Stimulated activated CD4-positive, alpha-beta T cell treated with anti-CD3 and anti-CD28 coated beads, Interleukin-15, amount 100 ng/mL, for 48 hours (primary cell): Measurements from ENCODE around the gene CRACR2A.

Experiments
- DNase-seq, 2 donors: peaks; one replicate each; pipeline ENCODE4 v3.0.0-alpha.2; 2020; ENCODE audit warnings: low read depth in 2 of 2

CRACR2A gene

DNA sequence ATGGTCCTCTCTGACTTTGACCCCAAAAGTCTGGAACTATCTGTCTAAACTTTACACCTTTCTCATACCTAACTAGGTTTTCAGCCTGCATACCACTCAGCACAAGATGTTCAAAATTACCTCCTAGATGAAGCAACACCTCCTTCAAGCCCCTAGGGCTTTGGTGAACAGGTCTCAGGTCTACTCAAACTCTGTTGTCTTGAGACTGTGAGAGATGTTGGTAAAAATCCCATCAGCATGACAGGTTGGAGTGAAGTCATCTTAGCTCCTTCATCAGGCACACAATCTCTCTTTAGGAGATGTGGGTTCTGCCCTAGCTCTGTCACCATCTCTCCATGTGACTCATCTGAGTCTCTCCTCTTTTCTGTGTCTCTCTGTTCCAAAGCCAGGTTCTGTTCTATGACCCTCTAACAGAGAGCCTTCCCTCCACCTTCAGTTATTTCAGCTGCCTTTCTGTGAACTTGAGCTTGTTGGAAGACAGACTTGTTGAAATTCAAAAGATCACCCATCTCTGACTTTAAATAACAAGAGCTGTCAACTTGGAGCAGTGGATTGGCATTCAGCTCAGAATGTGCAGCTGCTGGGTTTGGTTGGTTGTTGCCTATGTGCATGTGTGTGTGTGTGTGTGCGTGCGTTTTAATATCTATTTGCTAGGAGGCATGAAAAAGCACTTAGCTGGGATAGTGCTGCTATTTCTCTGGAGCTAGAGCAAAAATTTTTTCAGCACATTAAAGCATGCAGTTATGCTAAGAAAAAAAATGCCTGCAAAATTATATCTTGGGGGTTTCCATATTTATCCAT lies 130.7 kb downstream of the CRACR2A start:
- no peak for DNase-seq

DNA sequence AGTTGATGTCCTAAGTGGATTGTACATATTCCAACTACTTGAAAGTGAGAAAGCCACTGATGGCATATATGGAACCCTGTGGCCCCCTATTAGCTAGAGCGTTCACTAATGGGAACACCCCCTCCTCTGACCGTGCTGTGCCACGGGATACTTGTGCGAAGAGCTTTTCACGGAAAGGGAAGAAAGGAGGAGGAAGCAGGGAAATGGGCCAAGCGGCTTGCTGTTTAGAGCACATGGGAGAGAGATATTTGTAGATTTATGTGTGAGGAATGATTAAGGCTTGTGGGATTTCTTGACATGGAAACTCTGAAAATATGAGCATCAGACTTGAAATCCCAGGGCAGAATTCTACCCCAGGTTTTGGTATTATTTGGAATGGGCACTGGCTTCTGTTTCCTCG lies 132.1 kb downstream of the CRACR2A start:
- no peak for DNase-seq

DNA sequence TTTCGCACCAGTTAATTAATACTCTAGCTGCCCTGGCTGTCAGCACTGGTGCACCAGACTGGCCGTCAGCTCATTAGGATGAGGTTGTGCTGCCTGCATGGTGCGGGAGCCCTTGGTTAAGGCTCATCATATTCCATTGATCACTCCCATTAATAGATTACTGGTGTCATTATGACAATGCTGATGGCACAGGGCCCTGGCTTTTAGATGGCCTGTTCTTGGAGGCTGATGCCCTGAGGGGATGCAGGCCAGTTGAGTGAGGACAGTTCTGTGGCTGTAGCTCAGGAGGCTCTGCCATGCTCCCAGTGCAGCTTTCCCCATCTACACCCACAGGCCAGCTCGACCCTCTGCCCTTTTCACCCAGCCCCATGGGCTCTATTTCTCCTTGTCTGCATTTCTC lies 135.3 kb downstream of the CRACR2A start:
- DNase-seq, result no peak

DNA sequence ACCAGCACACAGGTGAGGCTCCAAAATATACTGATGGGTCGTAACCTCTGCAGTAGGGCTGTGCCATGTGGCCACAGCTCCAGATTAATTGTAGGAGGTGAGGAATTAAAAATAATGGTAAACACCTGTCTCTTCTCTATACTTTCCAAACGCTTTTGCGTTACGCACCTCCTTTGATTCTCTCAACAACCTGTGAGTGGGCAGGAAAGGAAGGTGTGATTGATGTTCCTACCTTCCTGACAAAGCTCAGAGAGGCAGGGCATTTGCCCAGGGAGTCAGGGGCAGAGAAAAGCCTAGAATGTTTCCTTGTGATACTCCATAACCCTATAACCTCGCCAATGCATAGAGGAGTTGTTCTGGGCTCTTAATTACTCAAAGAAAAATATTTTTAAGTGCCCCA lies 137.0 kb downstream of the CRACR2A start:
- DNase-seq, result no peak

DNA sequence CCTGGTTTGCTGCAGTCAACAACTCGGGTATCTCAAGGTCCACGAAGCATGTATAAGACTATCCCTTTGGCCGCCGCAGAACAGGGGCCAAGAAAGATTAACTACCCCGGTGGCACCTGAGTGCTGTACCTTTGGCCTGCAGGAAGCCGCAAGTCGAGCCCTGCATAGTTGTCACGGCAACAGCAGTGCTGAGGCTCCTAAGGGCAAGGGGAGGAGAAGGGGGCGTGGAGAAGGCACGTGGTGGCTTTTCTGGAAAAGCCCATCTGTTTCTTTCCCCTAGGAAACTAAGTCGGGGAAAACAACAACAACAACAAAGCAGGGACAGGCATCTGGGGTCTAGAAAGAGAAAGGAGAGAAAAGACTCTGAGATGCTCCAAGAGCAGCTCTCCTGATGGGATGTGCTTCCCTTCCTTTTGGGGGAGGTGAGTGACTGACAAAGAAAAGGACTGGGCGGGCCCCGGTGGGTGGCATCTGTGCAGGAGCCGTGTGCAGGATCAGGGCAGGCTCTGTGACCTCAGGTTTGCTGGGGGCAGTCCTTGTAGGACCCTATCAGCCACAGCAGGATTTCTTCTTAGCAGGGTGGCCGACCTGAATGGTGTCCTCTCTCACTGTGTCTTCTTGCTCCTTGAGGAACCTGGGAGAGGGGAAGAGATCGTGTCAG lies 138.0 kb downstream of the CRACR2A start:
- DNase-seq, result no peak

DNA sequence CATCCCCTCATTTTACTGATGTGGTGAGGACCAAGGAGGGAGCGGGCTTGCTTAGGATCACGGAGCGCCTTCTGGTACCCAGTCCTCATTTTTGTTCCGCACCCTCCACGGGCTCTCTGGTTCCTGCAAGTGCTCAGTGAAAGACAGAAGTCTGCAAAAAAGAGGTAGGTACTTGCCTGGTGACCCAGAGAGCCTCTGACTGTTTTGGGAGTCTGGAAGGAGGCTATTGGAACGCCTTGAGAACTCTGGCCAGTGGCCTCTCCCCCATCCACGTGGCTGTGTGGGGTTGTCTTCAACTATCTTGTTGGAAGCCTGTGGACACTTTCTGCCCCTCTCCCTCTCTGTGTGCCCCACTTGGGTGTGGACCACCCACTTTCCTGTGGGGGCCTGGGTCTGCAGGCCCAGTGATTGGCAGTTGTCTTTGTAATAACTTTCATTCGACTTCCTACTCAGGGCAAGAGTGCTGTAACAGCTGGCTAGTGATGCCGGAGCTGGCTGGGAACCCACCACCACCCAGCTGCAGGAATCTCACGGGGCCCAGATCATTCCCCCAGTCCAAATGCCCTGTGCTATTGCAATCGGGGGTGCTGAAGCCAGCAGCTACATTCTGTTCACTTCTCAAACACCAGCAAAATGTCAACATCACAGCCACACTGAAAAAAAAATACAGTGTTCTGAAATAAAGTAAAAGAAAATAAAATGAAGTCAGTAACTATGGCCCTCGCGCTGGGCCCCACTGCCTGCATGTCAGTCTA lies 139.1 kb downstream of the CRACR2A start:
- DNase-seq, result no peak

DNA sequence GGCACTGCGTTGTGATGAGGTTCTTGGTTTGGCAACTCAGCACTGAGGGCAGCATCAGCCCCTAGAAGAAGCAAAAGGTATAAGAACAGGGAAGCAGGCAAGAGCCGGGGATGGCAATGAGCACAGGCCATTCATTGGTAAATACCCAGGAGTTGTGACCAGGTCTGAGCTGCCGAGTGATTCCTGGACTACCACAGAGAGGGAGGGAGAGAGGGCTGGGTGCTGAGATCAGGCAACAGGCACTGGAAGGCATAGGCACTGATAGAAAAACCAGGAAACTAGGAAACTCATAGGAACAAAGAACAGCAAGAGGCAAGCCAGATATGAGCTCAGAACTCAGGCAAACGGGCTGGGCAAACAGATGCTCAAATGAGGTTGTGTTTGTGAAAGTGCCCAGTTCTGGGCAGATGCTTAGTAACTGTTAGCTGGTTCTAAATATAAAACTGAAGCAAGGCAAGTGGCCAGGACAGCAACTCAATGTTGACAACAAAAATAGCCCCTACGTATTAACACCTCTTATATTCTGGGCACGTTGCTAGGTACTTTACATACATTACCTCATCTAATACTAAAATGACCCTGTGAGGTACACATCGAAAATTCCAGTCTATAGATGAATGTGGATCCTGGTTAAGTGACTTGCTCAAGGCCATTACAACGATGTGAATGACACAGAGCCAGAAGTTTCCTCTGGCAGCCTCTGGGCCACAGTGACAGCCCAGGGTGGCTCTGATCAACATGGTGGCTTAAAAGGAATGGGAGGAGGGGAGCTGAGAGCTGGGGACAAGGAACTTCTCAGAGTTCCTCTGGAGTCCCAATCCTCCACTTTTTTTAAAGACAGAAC lies 140.8 kb downstream of the CRACR2A start:
- no peak for DNase-seq

DNA sequence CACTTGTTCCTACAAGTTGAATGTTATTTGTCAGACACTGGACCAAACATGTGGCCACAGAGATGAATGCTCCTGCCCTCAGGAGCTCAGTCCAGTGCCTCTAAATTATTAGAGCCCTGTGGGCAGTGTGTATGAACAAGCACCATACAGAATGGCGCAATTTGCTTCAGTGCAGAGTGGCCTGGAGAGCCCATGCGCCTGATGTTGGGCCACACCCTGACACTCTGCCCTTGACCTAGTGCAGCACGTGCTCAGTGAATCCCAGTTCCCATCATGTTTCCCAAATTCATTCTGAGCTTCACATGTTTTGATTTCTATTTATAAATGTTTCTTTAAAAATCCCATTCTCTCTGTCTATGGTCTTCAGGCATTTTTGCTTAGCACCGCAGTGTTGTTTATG lies 145.1 kb downstream of the CRACR2A start:
- no peak for DNase-seq

DNA sequence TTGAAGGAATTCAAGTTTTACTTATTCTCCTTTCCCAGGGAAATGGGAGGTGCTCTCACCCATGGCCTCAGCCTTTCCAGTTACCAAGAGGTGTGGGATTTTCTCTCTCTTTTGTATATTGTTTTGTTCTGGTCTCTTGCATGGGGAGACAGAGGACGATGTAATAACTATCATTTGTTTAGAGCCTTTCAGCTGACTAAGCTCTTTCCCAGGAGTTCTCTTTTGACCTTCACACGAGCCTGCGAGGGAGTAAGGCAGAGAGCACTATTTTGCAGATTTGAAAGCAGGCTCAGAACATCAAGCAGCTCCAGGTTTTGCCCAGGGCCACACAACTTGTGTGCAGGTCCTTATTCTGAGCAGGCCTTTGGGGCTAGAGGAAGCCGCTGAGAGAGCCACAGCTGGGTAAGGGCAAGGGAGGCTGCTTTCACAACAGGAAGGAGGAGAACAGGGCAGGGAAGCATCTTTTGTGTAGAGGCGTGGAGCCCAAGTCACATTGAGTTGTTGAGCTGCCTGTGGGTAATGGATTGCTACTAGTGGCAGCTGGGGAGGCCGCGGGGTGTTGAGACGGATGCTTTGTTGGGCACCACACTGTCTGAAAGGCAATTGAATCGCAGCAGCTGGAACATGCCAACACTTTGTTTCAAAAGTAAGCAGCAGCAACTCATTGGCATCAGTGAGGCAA lies 145.7 kb downstream of the CRACR2A start:
- no peak for DNase-seq

DNA sequence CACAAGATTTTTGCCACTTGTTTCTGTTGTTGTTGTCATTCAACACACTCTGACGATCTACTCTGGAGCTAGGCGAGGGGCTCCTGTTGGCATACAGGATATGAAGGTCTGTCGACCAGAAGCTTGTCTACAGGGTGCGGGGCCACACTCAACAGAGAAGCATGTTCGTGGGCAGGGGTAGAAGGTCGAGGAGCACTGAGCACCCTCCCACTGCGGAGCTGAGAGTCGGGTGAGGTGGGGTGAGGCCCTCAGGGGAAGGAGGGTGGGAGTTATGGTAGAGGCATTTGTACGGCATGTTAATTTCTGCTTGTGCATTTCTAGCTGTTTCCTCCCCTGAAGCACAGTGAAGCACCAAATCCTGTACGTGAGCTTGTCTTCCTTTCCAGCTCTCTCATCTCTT lies 146.8 kb downstream of the CRACR2A start:
- DNase-seq, result no peak

DNA sequence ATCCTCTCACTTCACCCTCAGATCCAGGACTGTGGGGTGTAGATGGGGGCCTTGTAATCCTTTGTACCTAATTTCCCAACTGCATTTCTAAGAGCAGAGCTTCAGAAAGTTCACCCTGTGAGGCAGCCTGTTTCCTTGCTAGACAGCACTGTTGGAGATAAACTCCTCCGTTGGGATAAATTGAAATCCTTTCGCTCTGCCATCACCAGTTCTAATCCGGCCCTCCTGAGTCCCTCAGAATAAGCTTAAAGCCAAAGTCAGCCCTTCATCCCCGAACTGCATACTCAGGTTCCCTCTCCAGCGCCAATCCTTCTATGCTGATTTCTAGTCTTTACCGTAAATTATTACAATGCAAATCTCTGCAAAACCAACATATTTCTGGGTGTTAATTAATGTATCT lies 147.2 kb downstream of the CRACR2A start:
- DNase-seq, result no peak

DNA sequence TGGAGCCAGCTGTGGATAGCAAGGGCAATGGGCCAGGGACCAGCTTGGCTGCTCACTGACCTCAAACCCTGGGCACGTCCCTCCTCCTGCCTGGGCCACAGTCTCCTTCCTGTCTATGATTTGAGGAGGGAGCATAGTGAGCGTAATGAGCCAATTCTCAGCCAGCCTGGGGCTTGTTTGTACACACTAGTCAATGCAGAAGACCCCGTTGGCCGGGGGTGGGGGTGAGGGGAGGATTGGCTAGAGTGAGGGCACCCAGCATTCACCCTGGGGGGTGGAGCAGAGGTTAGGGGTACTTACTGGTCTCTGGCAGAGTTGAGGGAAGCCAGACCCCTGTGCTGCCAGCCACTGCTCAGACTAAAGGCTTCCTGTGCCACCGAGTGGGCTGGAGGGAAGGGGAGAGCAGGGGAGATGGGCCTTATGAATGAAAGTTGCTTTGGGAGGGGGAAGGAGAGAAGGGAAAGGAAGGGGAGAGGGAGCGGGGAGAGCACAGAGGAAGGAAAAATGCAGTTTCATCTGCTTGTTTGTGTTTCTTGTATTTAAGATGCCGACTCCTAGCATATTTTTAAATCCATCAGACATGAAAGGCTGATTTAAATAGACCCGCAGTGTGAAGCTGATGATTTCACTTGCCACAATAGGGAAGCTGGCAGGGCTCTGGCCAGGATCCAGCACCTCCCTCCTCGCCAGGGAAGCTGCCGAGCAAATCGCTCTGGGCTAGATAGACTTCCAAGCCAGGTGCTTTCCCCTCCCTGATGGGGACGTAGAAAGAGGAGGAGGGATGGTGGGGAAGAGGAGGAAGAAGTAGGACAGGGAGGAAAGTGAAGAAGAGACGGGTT lies 147.9 kb downstream of the CRACR2A start:
- no peak for DNase-seq

DNA sequence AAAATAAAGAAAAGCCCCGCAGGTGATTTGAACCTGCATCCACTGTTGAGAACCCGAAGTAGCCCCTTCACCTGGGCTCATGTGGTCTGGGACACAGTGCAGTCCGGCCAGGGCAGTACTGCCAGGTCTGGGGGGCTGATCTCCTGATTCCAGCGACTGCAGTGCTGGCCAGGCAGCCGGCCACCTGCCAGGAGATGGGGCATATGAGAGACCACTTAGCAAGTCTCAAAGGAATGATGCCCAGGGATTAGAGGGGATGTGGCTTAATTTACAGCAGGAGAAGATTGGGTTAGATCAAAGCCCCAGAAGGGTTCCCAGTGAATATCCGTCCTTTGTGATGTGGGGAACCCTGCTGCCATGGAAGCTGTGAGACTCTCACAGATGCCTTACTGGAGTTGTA lies 148.6 kb downstream of the CRACR2A start:
- no peak for DNase-seq

DNA sequence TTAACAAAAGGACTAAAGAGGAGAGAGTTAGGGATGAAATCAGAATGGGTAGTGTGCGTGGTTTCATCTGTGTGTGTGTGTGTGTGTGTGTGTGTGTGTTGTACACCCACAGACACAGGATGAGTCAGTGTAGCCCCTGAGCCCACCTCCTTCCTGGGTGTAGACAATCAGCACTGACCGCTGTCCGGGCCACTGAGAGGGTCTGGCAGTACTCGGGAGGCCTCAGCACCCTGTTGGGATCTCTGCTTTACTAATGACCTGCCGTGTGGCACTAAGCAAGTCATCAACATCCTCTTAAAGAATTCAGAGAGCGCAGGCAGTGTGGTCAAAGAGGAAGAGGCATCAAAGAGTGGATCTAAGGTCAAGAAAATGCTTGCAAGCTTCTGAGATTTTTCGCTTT lies 149.3 kb downstream of the CRACR2A start:
- DNase-seq, result no peak

DNA sequence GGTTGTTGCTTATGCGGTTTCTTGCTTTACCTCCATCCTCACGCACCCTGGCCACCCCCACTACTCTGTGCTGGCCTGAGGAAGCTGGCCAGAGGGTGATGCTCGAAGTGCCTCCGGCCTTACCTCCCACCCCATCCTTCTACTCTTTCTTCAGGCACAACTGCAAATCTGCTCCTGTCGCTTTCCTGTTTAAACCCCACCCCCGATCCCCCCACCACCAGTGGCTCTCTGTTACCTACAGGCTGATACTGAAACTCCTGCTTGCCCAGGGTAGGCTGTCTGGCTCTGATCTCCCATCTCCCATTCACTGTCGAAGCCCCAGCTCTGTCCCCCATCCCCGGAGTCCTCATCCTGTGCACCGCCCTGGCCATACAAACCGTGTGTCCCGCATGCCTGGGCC lies 150.4 kb downstream of the CRACR2A start:
- no peak for DNase-seq

DNA sequence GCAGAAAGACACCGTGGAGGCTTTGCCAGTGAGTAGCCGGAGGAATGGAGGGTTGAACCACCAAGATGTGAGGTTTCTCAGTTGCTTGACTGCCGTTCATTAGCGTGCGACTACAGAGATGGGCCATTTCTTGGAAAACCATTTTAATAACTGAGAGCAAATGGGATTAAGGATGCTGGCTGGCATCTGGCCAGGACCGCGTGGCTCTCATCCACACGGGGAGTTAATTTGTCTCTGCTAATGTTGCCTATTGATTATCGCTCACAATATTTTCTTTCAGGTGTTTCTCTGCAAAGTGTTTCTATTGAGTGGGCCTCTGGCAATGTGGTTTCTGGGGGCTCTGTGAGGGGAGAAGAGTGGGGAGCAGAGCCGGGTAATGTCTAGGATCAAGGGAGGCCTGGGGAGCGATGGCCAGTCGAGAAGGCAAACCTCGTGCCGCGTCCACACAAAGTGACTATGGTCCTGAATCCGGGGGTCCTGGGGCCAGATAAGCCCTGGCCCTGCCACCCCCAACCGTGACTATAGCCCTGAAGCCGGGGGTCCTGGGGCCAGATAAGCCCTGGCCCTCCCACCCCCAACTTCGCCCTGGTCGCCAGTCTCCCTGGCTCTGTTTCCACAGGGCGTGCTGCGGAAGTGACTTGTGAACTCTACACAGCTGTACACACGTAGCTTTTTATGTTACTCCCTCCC lies 151.3 kb downstream of the CRACR2A start:
- DNase-seq, result no peak

DNA sequence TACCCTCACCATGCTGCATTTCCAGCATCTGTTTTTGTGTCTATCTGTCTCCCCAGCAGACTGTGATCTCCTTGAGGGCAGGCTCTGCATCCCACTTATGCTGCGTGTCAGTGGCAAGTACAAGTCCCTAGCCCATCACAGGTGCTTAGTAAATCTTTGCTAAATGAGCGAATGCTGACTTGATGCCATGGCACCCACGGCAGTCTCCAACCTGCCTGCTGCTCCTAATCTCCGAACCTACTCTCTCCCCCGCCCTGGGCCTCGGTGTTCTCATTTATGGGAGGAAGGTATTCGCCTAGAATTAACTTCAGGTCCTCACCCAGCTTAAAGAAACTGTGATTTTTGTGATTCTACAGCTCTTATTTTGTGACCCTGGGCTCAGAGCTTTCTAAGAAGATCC lies 152.0 kb downstream of the CRACR2A start:
- no peak for DNase-seq

DNA sequence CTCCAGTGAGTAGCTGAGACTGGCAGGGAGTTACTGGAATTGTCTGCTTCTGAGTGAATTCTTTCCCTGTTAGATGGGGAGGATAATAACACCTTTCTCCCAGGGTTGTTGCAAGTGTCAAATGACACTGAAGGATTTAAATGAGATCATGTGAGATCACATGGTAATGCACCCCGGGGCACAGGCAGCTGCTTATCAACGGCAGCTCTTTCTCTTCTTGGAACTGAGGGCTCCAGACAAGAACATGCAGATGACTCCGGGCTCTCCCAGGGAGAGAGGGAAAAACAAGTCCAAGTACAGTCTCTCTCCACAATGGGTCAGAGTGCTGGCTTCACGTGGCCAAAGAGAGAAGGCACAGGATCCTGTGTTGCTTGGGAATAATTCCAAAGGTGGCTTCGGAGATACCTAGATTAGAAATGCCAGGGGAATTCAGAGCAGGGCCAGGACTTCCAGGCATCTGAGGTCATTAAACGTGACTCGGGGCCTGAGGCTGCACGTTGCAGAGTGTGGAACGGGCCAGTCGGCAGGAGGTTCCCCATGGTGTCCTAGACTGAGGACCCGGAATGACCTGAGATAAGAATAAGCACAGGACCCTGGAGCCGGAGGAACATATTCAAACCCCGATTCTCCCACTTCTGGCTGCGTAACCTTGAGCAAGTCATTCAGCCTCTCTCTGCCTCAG lies 152.7 kb downstream of the CRACR2A start:
- DNase-seq, result no peak
